CD14-positive monocyte (primary cell): ENCODE data around the gene CNNM3. TPM values are rescaled to one million over a fixed set of nuclear protein-coding genes. Genes with fewer than 3 reads are reported as not detected.

Experiments
- DNase-seq, 3 donors: peaks; one replicate each; pipeline ENCODE4 v3.0.0-alpha.2; 2011 to 2022
- H2AFZ ChIP-seq: 2 replicates; pipeline ENCODE4 v1.6.0; 2012; ENCODE audit warnings: mild to moderate bottlenecking, low read depth, low read length, inconsistent platforms; ENCODE audit not compliant: insufficient read depth, poor library complexity, severe bottlenecking
- H3K27ac ChIP-seq, 2 donors: 1 replicate in 1 of 2; 2 replicates in 1 of 2; pipeline ENCODE4 v1.5.1; 2012 to 2013; ENCODE audit warnings: low read length in 2 of 2, control low read depth in 1 of 2, inconsistent platforms in 1 of 2, low read depth in 1 of 2, mild to moderate bottlenecking in 1 of 2
- H3K27me3 ChIP-seq, 2 donors: one replicate each; pipeline versions ENCODE4 v1.6.0 to v1.6.1; 2011 to 2013; ENCODE audit warnings: low read length in 2 of 2; ENCODE audit not compliant: control insufficient read depth in 2 of 2, insufficient read depth in 2 of 2
- H3K36me3 ChIP-seq, 2 donors: replicated peaks in 1 of 2; 1 replicate in 1 of 2; 2 replicates in 1 of 2; pipeline versions ENCODE4 v1.5.1 to v1.6.1; 2012 to 2013; ENCODE audit warnings: low read length in 2 of 2, control low read depth in 1 of 2, inconsistent platforms in 1 of 2, mild to moderate bottlenecking in 1 of 2; ENCODE audit not compliant: insufficient read depth in 2 of 2, control insufficient read depth in 1 of 2
- H3K4me1 ChIP-seq, 2 donors: 1 replicate in 1 of 2; 2 replicates in 1 of 2; pipeline versions ENCODE4 v1.5.1 to v1.6.1; 2012 to 2013; ENCODE audit warnings: low read length in 2 of 2, control low read depth in 1 of 2, inconsistent platforms in 1 of 2, mild to moderate bottlenecking in 1 of 2, moderate library complexity in 1 of 2; ENCODE audit not compliant: insufficient read depth in 2 of 2, control insufficient read depth in 1 of 2
- H3K4me2 ChIP-seq: replicated peaks from 2 replicates; pipeline ENCODE3; 2012; ENCODE audit warnings: low read length, moderate library complexity, mild to moderate bottlenecking; ENCODE audit not compliant: poor library complexity, severe bottlenecking; ENCODE audit errors: extremely low read depth
- H3K4me3 ChIP-seq, 3 experiments: fragments of 200-600 bp in 1 of 3; sonication (generic) in 1 of 3; replicated peaks in 1 of 3; 1 replicate in 2 of 3; 2 replicates in 1 of 3; pipeline ENCODE4 v1.5.1; 2011 to 2013; ENCODE audit warnings: low read length in 3 of 3, mild to moderate bottlenecking in 3 of 3, control low read depth in 2 of 3, low read depth in 2 of 3, inconsistent platforms in 1 of 3, moderate library complexity in 1 of 3
- H3K79me2 ChIP-seq: 2 replicates; pipeline ENCODE4 v1.6.0; 2012; ENCODE audit warnings: mild to moderate bottlenecking, control low read depth, inconsistent platforms, low read length, moderate library complexity; ENCODE audit not compliant: insufficient read depth
- H3K9ac ChIP-seq: 2 replicates; pipeline ENCODE4 v1.6.0; 2017; ENCODE audit warnings: low read length, mild to moderate bottlenecking; ENCODE audit not compliant: insufficient read depth, poor library complexity, severe bottlenecking
- H3K9me3 ChIP-seq, 2 donors: replicated peaks in 1 of 2; 1 replicate in 1 of 2; 2 replicates in 1 of 2; pipeline versions ENCODE4 v1.5.1 to v1.6.1; 2012 to 2013; ENCODE audit warnings: low read length in 2 of 2, control low read depth in 1 of 2; ENCODE audit not compliant: control insufficient read depth in 1 of 2, insufficient read depth in 1 of 2
- H4K20me1 ChIP-seq: 2 replicates; pipeline ENCODE4 v1.6.0; 2012; ENCODE audit warnings: mild to moderate bottlenecking, low read length, control low read depth, moderate library complexity; ENCODE audit not compliant: insufficient read depth
- H3K27ac Mint-ChIP-seq, 7 donors: one replicate each; pipeline ENCODE4 v1.8.0; 2020; ENCODE audit warnings: mild to moderate bottlenecking in 7 of 7, mixed read lengths in 7 of 7, moderate library complexity in 6 of 7, inconsistent platforms in 2 of 7
- H3K27me3 Mint-ChIP-seq, 3 donors: one replicate each; pipeline ENCODE4 v1.8.0; 2021 to 2022; ENCODE audit warnings: low read depth in 3 of 3, mild to moderate bottlenecking in 3 of 3, mixed read lengths in 3 of 3, moderate library complexity in 3 of 3, inconsistent platforms in 1 of 3
- H3K36me3 Mint-ChIP-seq, 2 donors: one replicate each; pipeline ENCODE4 v1.8.0; 2020; ENCODE audit warnings: mixed read lengths in 2 of 2, inconsistent platforms in 1 of 2, mild to moderate bottlenecking in 1 of 2
- H3K4me1 Mint-ChIP-seq: one replicate; pipeline ENCODE4 v1.8.0; 2020; ENCODE audit warnings: mild to moderate bottlenecking, mixed read lengths
- H3K4me3 Mint-ChIP-seq, 2 donors: one replicate each; pipeline ENCODE4 v1.8.0; 2020; ENCODE audit warnings: mild to moderate bottlenecking in 2 of 2, mixed read lengths in 2 of 2, moderate library complexity in 1 of 2
- H3K9me3 Mint-ChIP-seq, 7 donors: one replicate each; pipeline ENCODE4 v1.8.0; 2020 to 2022; ENCODE audit warnings: mixed read lengths in 7 of 7, mild to moderate bottlenecking in 6 of 7, moderate library complexity in 6 of 7, inconsistent platforms in 2 of 7
- CTCF ChIP-seq: fragments of 200-600 bp; IDR thresholded peaks from one replicate; pipeline ENCODE4 v1.8.0; 2022; ENCODE audit warnings: antibody characterized with exemption, mild to moderate bottlenecking
- WGBS: methylation state at CpG from one replicate; pipeline ENCODE4 v1.1.5; 2013; ENCODE audit warnings: missing lambda C conversion rate; ENCODE audit not compliant: insufficient coverage; 5-methylcytosine and 5-hydroxymethylcytosine counted together
- intact Hi-C, 2 donors: fragments of 100-400 bp; cut with micrococcal nuclease; formaldehyde crosslinking; loops; one replicate each; pipeline versions ENCODE4 v1.15.0 to v1.15.1; 2023
- polyA minus RNA-seq: library from RNA; depleted of rRNA, polyadenylated mRNA; stranded (reverse); fragments of >200 nt; gene quantifications from 2 replicates; pipeline ENCODE4 v1.2.3, GENCODE V29; 2012
- polyA plus RNA-seq, 3 donors: library from polyadenylated mRNA; depleted of rRNA in 1 of 3; unstranded in 2 of 3; stranded (reverse) in 1 of 3; fragments of 300-500 nt in 2 of 3; fragments of >200 nt in 1 of 3; fragmentation: Illumina TruSeq in 2 of 3; gene quantifications; 1 replicate in 2 of 3; 2 replicates in 1 of 3; pipeline ENCODE4 v1.2.3, GENCODE V29; 2012 to 2021
- total RNA-seq, 12 experiments: library from RNA in 1 of 12; stranded (reverse) in 1 of 12; fragments of 120-200 nt in 1 of 12; gene quantifications; one replicate each; pipeline ENCODE4 v1.2.4 and lab custom pipeline; 2013 to 2026; ENCODE audit warnings: mixed read lengths in 6 of 12, inconsistent platforms in 1 of 12

Gene CNNM3
- total RNA-seq (2013), result 4.9 TPM
- polyA plus RNA-seq (10 to 100 TPM in 1 of 3 donors, 1 to 10 TPM in 2; 1.2 to 12.0 (median 4.9) TPM), polyA minus RNA-seq (11.2 and 16.2 TPM in 2 replicates), total RNA-seq (lab: John Stamatoyannopoulos, UW) (5.0 to 23.4 (median 9.2) reads per million in 11 experiments)

DNA sequence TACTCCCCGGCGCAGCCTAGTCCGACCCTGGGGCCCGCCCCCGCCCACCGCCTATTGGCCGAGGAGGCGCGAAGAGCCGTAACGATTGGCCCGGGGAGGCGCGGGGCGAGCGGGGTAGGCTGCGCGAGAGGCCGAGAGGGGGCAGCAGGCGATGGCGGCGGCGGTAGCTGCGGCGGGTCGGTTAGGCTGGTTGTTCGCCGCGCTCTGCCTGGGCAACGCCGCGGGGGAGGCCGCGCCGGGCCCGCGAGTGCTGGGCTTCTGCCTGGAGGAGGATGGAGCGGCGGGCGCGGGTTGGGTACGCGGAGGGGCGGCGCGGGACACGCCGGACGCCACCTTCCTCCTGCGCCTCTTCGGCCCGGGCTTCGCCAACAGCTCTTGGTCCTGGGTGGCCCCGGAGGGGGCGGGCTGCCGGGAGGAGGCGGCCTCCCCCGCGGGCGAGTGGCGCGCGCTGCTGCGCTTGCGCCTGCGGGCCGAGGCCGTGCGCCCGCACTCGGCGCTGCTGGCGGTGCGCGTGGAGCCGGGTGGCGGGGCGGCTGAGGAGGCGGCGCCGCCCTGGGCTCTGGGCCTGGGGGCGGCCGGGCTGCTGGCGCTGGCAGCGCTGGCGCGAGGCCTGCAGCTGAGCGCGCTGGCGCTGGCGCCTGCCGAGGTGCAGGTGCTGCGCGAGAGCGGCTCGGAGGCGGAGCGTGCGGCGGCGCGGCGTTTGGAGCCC, at the start of gene CNNM3:
Gene CNNM3, plus strand, starts transcription at position 142 of the 709 bp plus-strand sequence. Its CDS starts 10 bp downstream, at position 152.
- H3K27ac Mint-ChIP-seq, result peak within 1 kb of the TSS in 6 of 7 donors; percentile 33 to 70 (median 68)
- intact Hi-C loops, result loop anchor here (5.0 to 10.0 kb wide), 3 partner anchors 41 to 54 kb away; partner anchors contain the start of genes ANKRD39 (in 2 of the 2) and CNNM4 (in 2 of the 2)
- no peaks in the 10 kb centered on the region for H3K9me3 Mint-ChIP-seq
- under 1% methylated on average over 103 of the region's 103 CpGs for WGBS
- H3K4me1 Mint-ChIP-seq, result peaks cover 53% of the 10 kb centered on the region
- peak within 1 kb of the TSS; percentile 98 for H2AFZ ChIP-seq
- DNase-seq, result peak; percentile 86 to 88 (median 87)
- peak; percentile 79 for TF ChIP-seq CTCF
- H3K36me3 ChIP-seq, result peaks cover 4 to 11% of the 10 kb centered on the region in 2 donors
- H3K4me2 ChIP-seq, result peak within 1 kb of the TSS; percentile 96
- H3K4me1 ChIP-seq, result peaks cover 22 to 35% of the 10 kb centered on the region in 2 donors
- no peaks in the 10 kb centered on the region for H3K27me3 ChIP-seq
- H3K4me3 Mint-ChIP-seq, result peak within 1 kb of the TSS; percentile 86 to 93
- H3K4me3 ChIP-seq, result peak within 1 kb of the TSS; percentile 51 to 93 (median 83)
- peak within 1 kb of the TSS in 1 of 2 donors; percentile 69 for H3K27ac ChIP-seq
- H3K9me3 ChIP-seq, result no peaks in the 10 kb centered on the region
- H3K9ac ChIP-seq, result peak within 1 kb of the TSS; percentile 70
- H3K79me2 ChIP-seq, result peaks cover 16% of the 10 kb centered on the region
- peaks cover 31 to 34% of the 10 kb centered on the region in 2 donors for H3K36me3 Mint-ChIP-seq
- peaks cover 10 to 12% (median 10%) of the 10 kb centered on the region in 3 donors for H3K27me3 Mint-ChIP-seq
- H4K20me1 ChIP-seq, result peaks cover 44% of the 10 kb centered on the region

DNA sequence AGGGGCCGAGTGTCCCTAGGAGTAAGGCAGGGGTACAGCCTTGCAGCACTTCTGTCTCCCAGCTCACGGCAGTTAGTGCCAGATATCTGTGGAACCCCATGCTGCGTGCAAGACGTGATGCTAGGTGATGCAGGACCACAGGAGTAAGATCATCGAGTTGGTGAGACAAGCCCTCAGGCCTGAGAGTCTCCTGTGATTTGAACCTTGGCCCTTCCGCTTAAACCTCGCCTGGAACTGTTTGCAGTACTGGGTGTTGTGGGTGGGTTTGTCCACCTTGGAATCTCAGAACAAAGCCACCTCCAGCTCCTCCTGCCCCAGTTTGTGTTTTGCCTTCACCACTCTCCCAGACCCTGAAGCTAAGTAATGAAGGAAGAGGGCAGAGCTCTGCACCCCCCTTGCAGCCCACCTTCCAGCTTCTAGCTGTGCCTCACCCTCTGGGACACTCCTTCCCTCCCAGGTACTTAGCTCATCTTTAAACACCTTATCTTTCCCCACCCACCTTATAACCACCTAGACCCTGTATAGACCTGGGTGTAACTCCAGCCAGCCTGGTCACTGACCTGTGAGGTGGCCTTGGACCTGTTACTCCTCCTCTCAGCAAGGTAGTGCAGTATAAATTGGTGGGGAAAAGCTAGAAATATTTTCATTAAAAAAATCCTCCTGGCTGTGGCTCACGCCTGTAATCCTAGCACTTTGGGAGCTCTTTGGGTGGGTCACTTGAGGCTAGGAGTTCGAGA, 48.8 kb upstream of the CNNM3 start:
- Histone ChIP-seq H3K4me3 (no peak overlapping the region), H2AFZ (no peak overlapping the region), H3K4me1 (peaks cover 30 to 32% of the 10 kb centered on the region in 2 donors), H3K36me3 (no peaks in the 10 kb centered on the region), H3K4me2 (no peak overlapping the region), H3K79me2 (peaks cover 18% of the 10 kb centered on the region), H3K9ac (no peak overlapping the region), H3K27me3 (peaks cover 0 to 4% of the 10 kb centered on the region in 2 donors), H4K20me1 (peaks cover 27% of the 10 kb centered on the region), H3K9me3 (no peaks in the 10 kb centered on the region), H3K27ac (no peak overlapping the region)
- no peak for DNase-seq
- Mint-ChIP-seq H3K36me3 (peaks cover 5 to 24% of the 10 kb centered on the region in 2 donors), H3K4me1 (peaks cover 56% of the 10 kb centered on the region), H3K9me3 (peaks cover 0 to 2% (median 0%) of the 10 kb centered on the region in 7 donors), H3K27me3 (peaks cover 0 to 8% (median 6%) of the 10 kb centered on the region in 3 donors), H3K27ac (no peak overlapping the region), H3K4me3 (no peak overlapping the region)
- no peak for TF ChIP-seq CTCF
- WGBS, result 93% methylated on average over 5 of the region's 9 CpGs
- intact Hi-C loops, result loop anchor here in 1 of 2 donors (10.0 kb wide), 2 partner anchors 47 to 163 kb away; partner anchors contain the start of gene CNNM3
